HS-27A (cell line): Measurements from ENCODE around the gene IBA57.
"Not testable (repeated sequence)": the region's sequence is repeated elsewhere in the genome, so short reads cannot be mapped to it uniquely, and the experiment has no call there.

Experiments
- DNase-seq: peaks from one replicate; pipeline ENCODE4 v3.0.0-alpha.2; 2012; ENCODE audit warnings: low read depth, missing footprints

IBA57 gene

DNA sequence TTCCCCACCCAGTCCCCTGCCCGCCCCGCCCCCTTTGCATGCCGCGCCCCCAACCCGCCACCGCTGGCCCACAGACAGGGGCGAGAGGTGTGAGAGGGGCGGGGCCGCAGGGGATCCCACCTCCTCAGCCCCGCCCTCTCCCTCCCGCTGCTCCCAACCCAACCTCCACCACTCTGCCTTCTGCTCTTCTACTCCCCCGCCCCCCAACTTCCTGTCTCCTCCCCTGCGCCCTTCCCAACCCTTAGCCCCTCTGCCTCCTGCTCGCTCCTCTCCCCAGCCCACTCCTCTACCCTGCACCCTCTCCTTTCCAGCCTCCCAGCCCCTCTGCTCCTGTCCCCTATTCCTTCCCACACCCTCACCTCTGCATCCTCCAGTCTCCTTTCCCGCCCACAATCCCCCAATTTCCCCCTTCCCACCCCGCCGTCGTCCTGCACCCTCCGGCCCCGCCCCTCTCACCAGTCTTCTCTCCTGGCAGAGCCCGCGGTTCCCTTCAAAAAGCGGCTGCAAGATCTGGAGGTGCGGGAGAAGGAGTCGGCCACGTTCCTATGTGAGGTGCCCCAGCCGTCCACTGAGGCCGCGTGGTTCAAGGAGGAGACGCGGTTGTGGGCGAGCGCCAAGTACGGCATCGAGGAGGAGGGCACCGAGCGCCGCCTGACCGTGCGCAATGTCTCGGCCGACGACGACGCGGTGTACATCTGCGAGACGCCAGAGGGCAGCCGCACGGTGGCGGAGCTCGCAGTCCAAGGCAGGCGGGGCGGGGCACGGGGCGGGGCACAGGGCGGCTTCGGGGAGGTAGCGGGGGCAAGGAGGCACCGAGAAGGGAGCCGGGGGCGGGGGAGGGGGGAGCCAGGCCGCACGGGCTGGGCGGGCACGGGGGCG lies 47.6 kb downstream of the IBA57 start:
- DNase-seq, result no peak

DNA sequence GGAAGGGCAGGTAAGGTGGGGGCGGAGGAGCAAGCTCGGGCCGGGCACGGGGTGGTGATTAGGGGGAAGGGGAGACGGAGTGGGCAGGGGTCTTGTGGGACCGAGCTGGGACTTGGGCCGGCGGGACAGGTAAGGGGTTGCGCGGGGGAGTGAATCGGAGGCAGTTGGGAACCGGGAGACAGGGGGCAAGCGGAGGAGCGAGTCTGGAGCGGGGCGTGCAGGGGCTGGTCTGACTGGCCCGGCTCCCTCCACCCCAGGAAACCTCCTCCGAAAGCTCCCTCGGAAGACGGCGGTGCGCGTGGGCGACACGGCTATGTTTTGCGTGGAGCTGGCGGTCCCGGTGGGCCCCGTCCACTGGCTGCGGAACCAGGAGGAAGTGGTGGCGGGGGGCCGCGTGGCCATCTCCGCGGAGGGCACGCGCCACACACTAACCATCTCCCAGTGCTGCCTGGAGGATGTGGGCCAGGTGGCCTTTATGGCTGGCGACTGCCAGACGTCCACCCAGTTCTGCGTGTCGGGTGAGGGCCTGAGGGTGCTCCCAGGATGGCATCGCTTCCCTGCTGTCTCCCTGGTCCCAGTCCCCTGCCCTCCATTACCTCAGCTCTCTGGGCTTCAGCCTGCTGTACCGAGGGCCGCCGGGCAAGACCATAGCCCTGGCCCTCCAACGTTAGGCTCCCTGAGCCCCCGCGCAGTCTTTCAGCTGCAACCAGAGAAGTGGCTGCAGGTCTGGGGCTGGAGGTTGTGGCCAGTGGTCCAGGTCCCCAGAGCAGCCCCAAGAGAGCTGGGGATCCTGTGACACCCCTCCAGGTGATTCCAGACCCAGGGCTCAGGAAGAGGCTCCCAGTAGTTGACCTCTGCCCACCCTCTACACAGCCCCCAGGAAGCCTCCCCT lies 48.6 kb downstream of the IBA57 start:
- DNase-seq, result no peak

DNA sequence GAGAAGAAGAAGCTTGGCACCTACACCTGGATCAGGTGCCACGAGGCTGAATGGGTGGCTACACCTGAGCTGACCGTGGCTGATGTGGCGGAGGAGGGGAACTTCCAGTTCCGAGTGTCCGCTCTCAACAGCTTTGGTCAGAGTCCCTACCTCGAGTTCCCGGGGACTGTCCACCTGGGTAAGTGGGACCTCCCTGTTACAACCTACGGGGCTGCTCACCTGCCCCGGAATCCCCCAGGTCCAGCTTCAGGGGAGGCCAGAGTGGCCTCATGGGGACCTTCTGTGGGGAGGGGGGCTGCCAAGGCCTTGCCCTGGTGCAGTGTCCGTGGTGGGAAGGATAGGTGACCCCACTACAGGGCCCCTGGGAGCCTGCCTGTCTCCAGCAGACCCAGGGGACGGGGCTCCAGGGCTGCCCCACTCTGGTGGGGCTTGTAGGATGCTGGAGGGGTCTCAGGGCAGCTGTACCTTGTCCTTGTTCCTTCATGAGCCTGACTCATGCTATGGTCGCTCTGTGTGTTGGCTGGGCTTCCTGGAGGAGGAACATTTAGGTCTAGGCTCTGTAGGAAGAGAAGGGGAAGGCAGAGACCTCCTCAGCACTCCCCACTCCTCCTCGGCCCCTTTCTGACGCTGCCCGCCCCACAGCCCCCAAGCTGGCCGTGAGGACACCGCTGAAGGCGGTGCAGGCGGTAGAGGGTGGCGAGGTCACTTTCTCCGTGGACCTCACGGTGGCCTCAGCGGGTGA lies 49.5 kb downstream of the IBA57 start:
- DNase-seq, result no peak

DNA sequence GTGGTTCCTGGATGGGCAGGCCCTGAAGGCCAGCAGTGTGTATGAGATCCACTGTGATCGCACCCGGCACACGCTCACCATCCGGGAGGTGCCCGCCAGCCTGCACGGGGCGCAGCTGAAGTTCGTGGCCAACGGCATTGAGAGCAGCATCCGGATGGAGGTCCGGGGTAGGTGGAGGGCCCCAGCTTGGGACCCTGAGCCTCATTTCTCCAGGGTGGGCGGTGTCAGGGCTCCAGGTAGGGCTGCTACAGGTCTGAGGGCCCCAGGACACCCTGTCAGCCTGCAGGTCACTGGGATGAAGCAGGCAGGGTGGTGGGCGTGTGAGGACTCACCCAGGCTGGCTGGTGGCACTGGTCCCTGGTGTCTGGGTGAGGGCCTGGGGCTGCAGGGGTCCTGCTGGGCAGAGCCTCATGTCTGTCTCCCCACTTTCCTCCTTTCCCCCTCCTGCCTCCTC lies 50.1 kb downstream of the IBA57 start:
- DNase-seq, result no peak

DNA sequence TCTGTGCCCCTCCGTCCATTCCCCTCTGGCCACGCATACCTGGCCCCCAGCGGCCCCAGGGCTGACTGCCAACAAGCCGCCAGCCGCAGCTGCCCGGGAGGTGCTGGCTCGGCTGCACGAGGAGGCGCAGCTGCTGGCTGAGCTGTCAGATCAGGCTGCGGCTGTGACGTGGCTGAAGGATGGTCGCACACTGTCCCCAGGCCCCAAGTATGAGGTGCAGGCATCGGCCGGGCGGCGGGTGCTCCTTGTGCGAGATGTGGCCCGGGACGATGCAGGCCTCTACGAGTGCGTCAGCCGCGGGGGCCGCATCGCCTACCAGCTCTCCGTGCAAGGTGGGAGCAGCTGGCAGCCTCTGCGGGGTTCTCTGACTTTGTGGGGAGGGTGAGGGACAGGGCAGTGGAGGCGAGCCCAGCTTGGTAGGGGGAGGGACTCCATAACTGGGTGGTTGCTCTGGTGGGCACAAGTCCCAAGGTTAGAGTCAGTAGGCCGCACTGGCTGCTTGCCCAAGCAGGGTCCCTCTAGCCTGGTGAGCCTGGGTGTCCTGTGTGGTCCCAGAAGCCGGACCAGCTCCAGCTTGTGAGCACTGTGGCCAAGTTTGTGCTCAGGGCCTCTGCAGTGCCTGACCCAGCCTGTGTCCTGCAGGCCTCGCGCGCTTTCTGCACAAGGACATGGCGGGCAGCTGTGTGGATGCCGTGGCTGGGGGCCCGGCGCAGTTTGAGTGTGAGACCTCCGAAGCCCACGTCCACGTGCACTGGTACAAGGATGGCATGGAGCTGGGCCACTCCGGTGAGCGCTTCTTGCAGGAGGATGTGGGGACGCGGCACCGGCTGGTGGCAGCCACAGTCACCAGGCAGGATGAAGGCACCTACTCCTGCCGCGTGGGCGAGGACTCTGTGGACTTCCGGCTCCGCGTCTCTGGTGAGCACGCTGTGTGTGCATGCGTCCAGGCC lies 51.0 kb downstream of the IBA57 start:
- no peak for DNase-seq

DNA sequence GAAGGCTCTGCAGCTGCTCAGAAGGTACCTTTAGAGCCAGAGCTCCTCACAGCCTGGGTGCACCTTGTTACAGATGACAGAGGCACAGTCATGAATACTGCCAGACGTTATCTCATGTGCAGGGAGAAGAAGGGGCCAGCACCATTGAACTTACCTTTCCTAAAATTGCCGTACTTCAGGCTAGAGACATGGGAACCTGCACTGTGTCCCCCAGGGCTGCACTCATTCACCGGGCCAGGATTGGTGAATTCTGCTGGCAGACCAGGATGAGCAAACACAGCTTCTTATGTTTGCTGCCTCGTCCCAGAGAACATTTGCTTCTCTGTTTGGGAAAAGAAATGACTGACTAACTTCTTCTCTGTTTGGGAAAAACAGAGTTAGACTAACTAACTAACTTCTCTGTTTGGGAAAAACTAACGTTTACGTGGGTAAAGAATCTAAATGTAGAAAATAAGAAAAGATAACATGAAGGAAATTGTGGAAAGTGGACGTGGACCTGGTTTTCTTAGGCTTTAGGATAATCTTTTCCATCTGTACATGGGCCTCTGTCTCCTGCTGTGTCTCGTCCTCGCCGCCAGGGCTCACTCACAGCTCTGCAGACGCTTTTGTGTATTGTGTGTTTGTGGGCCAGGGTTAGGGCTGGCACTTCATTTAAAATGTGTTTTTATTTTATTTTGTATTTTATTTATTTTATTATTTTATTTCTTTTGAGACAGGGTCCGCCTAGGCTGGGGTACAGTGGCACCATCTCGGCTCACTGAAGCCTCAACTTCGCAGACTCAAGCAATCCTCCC lies 52.1 kb downstream of the IBA57 start:
- no peak for DNase-seq

DNA sequence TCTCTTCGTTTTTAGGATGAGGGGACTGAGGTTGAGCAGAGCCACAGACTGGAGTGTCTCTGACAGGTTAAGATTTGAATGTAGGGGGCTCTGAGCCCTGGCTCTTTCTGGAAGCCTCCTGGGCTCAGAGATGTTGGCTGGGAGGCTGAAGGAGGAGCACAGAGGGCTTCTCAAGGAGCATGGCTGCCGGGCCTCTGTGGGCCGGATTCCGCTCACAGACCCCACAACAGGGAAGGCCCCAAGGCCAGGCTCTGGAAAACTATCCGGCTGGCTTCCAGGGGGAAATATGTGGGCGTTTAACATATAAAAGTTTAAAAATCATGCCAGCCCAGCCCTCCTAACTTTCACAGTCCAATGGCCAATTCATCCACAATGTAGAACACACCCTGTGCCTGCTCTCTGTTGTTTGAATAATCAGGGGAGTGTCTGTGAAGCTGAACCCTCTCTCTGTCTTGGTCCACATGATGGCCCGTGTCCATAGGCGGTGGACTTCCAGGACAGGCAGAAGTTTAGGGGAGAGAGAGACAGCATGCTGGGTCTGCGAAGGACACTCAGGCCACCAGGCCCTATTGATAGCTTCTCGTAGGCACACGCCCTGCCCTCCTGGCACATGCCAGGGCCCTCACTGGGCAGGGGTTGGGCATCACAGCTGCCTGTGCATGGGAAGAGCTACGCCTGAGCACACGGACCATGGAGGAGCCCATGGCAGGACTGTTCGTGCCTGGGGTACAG lies 53.1 kb downstream of the IBA57 start:
- DNase-seq, result no peak

DNA sequence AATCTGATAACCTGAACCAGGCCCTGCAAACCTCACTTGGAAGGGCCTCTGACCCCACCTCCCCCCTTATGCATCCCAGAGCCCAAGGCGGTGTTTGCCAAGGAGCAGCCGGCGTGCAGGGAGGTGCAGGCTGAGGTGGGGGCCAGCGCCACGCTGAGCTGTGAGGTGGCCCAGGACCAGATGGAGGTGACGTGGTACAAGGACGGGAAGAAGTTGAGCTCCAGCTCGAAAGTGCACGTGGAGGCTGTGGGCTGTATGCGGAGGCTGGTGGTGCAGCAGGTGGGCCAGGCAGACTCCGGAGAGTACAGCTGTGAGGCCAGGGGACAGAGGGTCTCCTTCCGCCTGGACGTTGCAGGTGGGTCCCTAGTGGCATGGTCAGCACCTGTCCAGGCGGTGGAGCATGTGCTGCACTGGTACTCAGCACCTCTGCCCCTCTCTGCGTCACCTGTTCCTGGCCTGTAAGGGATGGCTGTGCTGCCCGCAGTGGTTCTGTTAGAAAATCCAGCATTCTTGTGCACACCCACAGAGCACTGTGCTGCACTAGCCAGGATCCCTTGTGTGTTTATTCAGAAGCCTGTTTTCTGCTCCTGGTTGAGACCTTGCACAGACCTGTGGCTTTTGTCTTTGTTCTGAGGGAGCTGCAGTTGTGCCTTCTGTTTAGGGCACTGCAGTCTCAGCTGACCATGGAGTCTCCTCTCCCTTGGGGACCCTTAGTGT lies 53.8 kb downstream of the IBA57 start:
- no peak for DNase-seq

DNA sequence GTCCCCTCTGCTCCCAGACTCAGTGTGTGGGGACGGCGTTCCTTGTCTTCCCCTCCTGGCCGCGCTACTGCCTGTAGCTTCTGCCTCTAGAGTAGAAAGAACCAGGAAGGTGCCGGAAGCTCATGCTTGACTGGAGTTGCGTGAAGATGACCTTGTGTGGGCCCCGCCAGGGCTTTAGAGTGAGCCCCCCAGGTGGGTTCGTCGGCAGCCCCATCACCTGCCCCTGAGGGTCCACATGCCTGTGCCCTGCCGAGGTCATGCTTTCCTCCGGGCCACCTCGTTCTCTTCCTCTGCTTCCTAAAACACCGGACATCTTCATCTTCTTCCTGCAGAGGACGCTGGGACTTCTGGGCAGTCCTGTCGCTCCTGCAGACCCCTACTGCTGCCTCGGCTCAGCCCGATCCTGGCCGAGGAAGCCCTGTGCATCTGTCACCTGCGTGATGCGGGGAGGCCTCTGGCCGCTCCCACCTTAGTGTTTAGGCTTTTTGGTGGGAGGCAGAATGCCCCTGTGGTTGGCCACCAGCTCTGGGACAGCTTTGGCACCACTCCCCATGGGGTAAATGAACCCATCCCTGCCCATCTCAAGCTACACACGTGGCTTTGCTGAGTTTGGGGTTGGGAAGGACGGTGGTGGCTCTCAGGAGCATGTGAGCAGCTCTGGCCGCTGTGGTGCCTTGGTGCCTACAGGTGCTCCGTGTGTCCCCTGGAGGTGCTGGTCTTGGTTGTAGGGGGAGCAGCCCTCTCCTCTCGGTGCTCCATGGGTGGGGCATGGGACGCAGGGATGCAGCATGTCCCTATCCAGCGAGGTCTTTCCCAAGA lies 54.6 kb downstream of the IBA57 start:
- no peak for DNase-seq

DNA sequence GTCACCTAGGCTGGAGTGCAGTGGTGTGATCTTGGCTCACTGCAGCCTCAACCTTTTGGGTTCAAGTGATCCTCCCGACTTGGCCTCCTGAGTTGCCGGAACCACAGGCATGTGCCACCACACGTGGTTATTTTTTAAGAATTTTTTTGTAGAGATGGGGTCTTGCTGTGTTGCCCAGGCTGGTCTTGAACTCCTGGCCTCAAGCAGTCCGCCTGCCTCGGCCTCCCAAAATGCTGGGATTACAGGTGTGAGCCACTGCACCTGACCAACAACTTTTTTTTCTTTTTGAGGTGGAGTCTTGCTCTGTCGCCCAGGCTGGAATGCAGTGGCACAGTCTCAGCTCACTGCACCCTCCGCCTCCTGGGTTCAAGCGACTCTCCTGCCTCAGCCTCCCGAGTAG lies 55.5 kb downstream of the IBA57 start:
- not testable (repeated sequence) for DNase-seq

DNA sequence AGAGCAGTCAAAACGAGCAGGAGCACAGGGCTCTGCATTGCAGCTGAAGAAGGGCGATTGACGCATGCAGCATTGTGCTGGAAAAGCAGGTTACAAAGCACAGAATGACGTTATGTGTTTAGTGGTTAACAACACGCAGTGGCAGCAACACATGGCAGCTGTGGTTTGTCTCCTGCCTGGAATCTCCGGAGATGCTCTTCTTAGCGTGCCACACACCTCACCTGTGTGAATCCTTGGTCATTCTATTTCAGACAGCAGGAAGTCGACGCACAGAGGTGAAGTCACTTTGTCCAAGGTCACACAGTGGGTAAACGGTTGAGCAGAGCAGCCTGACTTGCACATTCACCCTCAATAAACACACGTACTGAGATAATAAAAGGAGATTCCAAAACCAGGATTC lies 56.9 kb downstream of the IBA57 start:
- no peak for DNase-seq

DNA sequence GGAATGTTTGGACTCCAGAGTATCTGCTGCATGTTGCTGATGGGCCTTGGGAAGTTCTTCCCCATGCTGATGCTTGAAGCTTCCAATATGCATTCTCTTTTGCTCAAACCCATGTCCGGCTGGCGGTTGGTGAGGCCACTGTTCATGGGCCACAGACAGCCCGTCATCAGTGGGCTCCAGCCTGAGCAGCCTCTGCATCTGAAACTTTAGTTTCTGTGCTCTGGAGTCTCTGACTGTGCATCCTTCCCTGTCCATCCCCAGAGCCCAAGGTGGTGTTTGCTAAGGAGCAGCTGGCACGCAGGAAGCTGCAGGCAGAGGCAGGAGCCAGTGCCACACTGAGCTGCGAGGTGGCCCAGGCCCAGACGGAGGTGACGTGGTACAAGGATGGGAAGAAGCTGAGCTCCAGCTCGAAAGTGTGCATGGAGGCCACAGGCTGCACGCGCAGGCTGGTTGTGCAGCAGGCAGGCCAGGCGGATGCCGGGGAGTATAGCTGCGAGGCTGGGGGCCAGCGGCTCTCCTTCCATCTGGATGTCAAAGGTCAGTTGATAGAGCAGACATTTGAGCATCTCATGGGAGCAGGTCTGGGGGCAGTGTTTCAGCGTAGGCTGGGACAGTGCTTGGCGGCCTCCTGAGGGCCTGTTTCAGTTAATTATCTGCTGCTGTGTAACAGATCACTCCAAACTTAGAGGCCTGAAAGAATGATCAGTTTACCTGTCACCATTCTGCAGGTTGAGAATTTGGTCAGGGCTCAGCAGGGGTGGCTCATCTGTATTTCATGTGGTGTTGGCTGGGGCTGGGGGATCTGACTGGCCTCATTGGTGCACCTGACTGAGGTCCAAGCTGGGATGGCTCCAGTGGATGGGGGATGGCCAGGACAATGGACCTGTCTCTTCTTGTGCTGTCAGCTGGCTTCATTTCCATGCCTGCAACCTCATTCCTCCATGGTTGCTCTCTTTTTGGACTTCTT lies 58.9 kb downstream of the IBA57 start:
- DNase-seq, result no peak

DNA sequence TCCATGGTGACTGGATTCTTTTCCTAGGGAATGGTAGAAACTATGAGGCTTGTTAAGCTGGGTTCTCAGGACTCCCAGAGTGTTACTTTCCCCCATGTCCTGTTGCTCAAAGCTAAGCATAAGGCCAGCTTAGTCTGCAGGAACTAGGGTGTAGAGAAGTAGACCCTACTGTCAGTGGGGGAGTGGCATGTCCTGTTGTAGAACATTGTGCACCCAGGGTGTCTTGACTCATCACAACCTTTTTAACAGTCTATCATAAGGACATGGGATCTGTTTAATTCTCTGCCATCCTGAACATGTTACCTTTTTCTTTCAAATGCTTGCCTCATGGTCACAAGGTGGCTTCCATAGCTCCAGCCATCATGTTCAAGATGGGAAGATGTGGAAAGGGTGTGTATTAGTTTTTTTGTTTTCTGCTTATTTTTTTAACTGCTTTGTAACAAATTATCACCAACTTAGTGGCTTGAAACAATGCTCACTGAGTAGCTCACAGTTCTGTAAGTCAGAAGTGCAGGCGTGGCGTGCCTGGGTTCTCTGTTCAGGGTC lies 59.6 kb downstream of the IBA57 start:
- DNase-seq, result no peak

DNA sequence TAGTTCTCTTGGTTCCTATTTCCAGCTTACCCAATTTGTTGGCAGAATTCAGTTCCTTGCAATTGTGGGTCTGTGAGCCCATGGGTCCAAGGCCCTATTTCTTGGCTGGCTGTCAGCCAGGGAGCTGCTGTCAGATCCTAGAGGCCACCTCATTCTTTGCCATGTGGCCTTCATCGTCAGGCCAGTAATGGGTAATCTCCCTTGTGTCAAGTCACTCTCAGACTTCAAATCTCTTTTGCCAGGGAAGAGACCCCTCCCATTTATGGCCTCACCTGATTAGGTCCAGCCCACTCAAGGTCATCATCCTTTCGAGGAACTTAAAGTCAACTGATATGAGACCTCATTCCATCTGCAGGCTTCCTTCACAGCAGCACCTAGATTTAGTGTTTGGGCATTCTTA lies 60.1 kb downstream of the IBA57 start:
- DNase-seq, result no peak

DNA sequence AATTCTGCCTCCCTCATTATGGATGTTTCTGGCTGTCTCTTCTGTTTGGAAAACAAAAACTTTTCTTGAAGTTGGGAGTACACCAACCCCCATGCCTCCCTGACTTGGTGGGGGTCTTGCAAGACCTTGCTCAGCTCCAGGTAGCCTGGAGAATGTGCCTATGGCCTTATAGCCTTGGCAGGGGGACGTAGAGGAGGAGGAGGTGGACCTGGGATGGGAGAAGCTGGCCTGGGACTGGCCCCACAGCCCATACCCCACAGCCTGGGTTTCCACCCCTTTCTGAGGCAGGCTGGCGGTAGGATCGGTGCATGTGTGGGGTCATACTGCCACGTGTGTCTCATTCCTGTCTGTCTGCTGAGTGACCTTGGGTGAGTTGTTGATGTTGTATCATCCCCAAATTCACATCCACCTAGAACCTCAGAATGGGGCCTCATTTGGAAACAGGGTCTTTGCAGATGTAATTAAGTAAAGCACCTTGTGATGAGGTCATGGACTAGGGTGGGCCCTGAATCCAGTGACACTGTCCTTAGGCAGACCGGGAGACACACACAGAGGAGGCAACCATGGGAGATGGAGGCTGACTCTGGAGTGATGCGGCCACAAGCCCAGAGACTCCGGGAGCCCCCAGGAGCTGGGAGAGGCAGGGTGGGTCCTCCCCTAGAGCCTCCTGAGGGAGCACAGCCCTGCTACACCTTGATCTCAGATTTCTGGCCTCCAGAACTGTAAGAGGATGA lies 60.7 kb downstream of the IBA57 start:
- no peak for DNase-seq
